CD4-positive, alpha-beta T cell (primary cell): ENCODE data around the gene B3GAT2. TPM values are rescaled to one million over a fixed set of nuclear protein-coding genes. Genes with fewer than 3 reads are reported as not detected.

Source experiments
- ATAC-seq: fragments of 200-7000 bp; cut with Tn5 transposase; one replicate; pipeline ENCODE4 v1.10.0; 2022; ENCODE audit warnings: mild to moderate bottlenecking; ENCODE audit not compliant: poor library complexity
- CTCF ChIA-PET: fragments of 350-600 bp; sonication (Branson Sonifier 250); formaldehyde crosslinking; loops from one replicate; lab custom pipeline; 2021; ENCODE audit warnings: antibody characterized with exemption, inconsistent platforms; lab: Charles Lee
- POLR2A ChIA-PET: fragments of 350-600 bp; sonication (Branson Sonifier 250); formaldehyde crosslinking; loops from one replicate; lab custom pipeline; 2021; ENCODE audit warnings: antibody characterized with exemption, inconsistent platforms; lab: Charles Lee
- DNase-seq, 14 experiments: peaks; one replicate each; pipeline ENCODE4 v3.0.0-alpha.2; 2013 to 2020; ENCODE audit warnings: mixed read lengths in 2 of 14
- H3K27ac ChIP-seq, 2 donors: one replicate each; pipeline versions ENCODE4 v1.5.1 to v1.7.0; 2013; ENCODE audit warnings: low read length in 2 of 2, low read depth in 1 of 2, mild to moderate bottlenecking in 1 of 2
- H3K27me3 ChIP-seq, 2 experiments: 1 replicate in 1 of 2; 2 replicates in 1 of 2; pipeline versions ENCODE4 v1.6.1 to v1.7.0; 2013; ENCODE audit warnings: low read length in 2 of 2, control low read depth in 1 of 2, mild to moderate bottlenecking in 1 of 2, moderate library complexity in 1 of 2; ENCODE audit not compliant: insufficient read depth in 2 of 2, control insufficient read depth in 1 of 2
- H3K36me3 ChIP-seq: one replicate; pipeline ENCODE4 v1.6.1; 2013; ENCODE audit warnings: low read length, control low read depth; ENCODE audit not compliant: insufficient read depth
- H3K4me1 ChIP-seq: one replicate; pipeline ENCODE4 v1.6.1; 2013; ENCODE audit warnings: low read length, control low read depth; ENCODE audit not compliant: insufficient read depth
- H3K4me3 ChIP-seq: one replicate; pipeline ENCODE4 v1.5.1; 2013; ENCODE audit warnings: mild to moderate bottlenecking, low read length, moderate library complexity
- H3K9me3 ChIP-seq, 2 experiments: 1 replicate in 1 of 2; 2 replicates in 1 of 2; pipeline versions ENCODE4 v1.6.1 to v1.7.0; 2013; ENCODE audit warnings: low read length in 2 of 2, mild to moderate bottlenecking in 2 of 2, control low read depth in 1 of 2, moderate library complexity in 1 of 2; ENCODE audit not compliant: control insufficient read depth in 1 of 2, insufficient read depth in 1 of 2
- H3K27ac Mint-ChIP-seq: one replicate; pipeline ENCODE4 v1.8.0; 2020; ENCODE audit warnings: mixed read lengths
- H3K27me3 Mint-ChIP-seq: one replicate; pipeline ENCODE4 v1.8.0; 2021; ENCODE audit warnings: mixed read lengths
- H3K36me3 Mint-ChIP-seq: one replicate; pipeline ENCODE4 v1.8.0; 2021; ENCODE audit warnings: low read depth, mixed read lengths
- H3K4me1 Mint-ChIP-seq: one replicate; pipeline ENCODE4 v1.8.0; 2021; ENCODE audit warnings: low read depth, mixed read lengths
- H3K4me3 Mint-ChIP-seq: one replicate; pipeline ENCODE4 v1.8.0; 2020; ENCODE audit warnings: mild to moderate bottlenecking, mixed read lengths
- H3K9me3 Mint-ChIP-seq: one replicate; pipeline ENCODE4 v1.8.0; 2020; ENCODE audit warnings: mixed read lengths
- intact Hi-C, 2 experiments: fragments of 100-400 bp; cut with DNase I in 1 of 2; cut with micrococcal nuclease in 1 of 2; formaldehyde crosslinking; loops; one replicate each; pipeline versions ENCODE4 v1.15.1 to v1.9.0; 2023 to 2025; cut with DNase I, micrococcal nuclease
- total RNA-seq, 174 experiments: library from RNA in 2 of 174; stranded (reverse) in 2 of 174; gene quantifications; one replicate each; pipeline ENCODE4 v1.2.3 and lab custom pipeline; 2021 to 2026
- TF ChIP-seq, protein P1 (sequence below): fragments of 200-600 bp; IDR thresholded peaks from one replicate; pipeline ENCODE4 v1.8.0; 2022; ENCODE audit warnings: antibody characterized with exemption, mild to moderate bottlenecking

B3GAT2 gene
- total RNA-seq, 2 experiments from 2014 or later: not detected

DNA sequence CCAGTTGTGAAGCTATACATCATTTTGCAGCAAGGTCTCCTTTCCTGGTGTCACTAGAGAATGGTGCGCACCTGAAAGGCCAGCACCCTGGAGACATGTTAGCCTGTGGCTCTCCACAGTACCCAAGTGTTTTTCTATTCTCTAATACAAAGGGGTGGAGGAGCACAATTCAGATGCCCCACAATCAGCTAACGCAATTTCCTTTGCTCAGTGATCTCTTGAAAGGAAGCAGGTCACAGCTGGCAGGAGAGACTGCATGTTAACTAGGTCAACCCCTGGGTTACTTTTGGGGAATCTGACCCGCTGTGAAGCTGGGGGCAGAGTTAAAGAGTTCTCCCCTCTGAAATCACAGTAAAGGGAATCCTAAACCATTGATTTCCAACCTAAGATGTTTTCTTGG is 92.5 kb downstream of the B3GAT2 start:
- Mint-ChIP-seq H3K36me3 (peaks cover 26% of the 10 kb centered on the region), H3K4me1 (no peaks in the 10 kb centered on the region), H3K27me3 (no peaks in the 10 kb centered on the region), H3K27ac (no peak overlapping the region), H3K9me3 (peaks cover 2% of the 10 kb centered on the region), H3K4me3 (no peak overlapping the region)
- ATAC-seq (no peak), DNase-seq (no peak)
- Histone ChIP-seq H3K27ac (no peak overlapping the region), H3K4me1 (no peaks in the 10 kb centered on the region), H3K4me3 (no peak overlapping the region), H3K36me3 (peaks cover 5% of the 10 kb centered on the region), H3K27me3 (no peaks in the 10 kb centered on the region), H3K9me3 (no peaks in the 10 kb centered on the region)
- POLR2A ChIA-PET: no interaction called here
- intact Hi-C loops: no loop called here
- CTCF ChIA-PET: no interaction called here
- TF ChIP-seq, protein P1, sequence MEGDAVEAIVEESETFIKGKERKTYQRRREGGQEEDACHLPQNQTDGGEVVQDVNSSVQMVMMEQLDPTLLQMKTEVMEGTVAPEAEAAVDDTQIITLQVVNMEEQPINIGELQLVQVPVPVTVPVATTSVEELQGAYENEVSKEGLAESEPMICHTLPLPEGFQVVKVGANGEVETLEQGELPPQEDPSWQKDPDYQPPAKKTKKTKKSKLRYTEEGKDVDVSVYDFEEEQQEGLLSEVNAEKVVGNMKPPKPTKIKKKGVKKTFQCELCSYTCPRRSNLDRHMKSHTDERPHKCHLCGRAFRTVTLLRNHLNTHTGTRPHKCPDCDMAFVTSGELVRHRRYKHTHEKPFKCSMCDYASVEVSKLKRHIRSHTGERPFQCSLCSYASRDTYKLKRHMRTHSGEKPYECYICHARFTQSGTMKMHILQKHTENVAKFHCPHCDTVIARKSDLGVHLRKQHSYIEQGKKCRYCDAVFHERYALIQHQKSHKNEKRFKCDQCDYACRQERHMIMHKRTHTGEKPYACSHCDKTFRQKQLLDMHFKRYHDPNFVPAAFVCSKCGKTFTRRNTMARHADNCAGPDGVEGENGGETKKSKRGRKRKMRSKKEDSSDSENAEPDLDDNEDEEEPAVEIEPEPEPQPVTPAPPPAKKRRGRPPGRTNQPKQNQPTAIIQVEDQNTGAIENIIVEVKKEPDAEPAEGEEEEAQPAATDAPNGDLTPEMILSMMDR: no peak

DNA sequence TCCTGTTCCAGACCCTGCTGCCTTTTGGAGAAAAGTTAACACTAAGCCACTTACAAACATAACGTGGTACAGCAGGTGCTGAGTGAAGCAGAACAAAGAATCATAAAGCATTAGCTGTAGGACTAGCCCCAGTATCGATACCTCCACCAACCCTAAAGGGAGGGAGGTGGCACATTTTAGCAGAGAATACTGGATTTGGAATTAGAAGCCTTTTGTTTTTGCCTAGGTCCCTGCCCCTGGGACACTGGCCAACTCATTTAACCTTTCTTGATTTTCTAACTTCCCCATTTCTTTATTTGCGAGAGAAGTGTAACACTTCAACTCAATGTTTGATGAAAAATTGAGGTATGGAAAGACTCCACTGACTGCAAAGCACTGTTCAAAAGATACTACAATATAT is 93.5 kb downstream of the B3GAT2 start:
- Mint-ChIP-seq H3K27ac (no peak overlapping the region), H3K9me3 (peaks cover 2% of the 10 kb centered on the region), H3K4me1 (no peaks in the 10 kb centered on the region), H3K27me3 (no peaks in the 10 kb centered on the region), H3K36me3 (peaks cover 37% of the 10 kb centered on the region), H3K4me3 (no peak overlapping the region)
- H3K4me3 ChIP-seq: no peak overlapping the region
- H3K27me3 ChIP-seq: no peaks in the 10 kb centered on the region
- H3K36me3 ChIP-seq: peaks cover 13% of the 10 kb centered on the region
- H3K9me3 ChIP-seq: no peaks in the 10 kb centered on the region
- CTCF ChIA-PET: interaction anchor here (0.6 to 1.0 kb wide), 3 partner anchors 24 to 177 kb away, joined by 3 to 4 read pairs (median 3); no protein-coding TSS in a partner anchor
- POLR2A ChIA-PET: no interaction called here
- TF ChIP-seq, protein P1: no peak
- no peak for ATAC-seq
- H3K4me1 ChIP-seq: no peaks in the 10 kb centered on the region
- intact Hi-C loops: no loop called here
- no peak overlapping the region for H3K27ac ChIP-seq
- no peak for DNase-seq

DNA sequence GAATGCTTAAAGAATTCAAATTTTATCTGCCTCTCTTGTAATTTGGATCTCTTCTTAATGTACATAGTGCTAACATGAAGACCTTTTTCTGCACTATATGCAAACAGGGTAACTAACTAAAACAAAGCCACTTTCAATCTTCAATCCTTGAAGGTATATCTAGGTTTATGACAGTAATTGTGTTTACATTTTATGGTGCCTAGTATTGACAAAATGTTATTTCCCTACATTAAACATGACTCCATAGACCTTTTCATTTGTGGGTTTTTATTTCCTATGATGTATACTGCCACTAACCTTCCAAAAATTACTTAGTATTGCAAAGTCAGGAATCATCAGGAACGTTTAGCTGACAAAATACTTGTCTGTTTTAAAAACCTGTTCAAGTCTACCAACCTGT is 95.9 kb downstream of the B3GAT2 start:
- Histone ChIP-seq H3K27me3 (no peaks in the 10 kb centered on the region), H3K27ac (no peak overlapping the region), H3K36me3 (peaks cover 26% of the 10 kb centered on the region), H3K9me3 (no peaks in the 10 kb centered on the region), H3K4me1 (no peaks in the 10 kb centered on the region), H3K4me3 (no peak overlapping the region)
- ATAC-seq (no peak), DNase-seq (no peak)
- H3K9me3 Mint-ChIP-seq: no peaks in the 10 kb centered on the region
- no peak overlapping the region for H3K27ac Mint-ChIP-seq
- CTCF ChIA-PET: no interaction called here
- H3K36me3 Mint-ChIP-seq: peaks cover 52% of the 10 kb centered on the region
- POLR2A ChIA-PET: no interaction called here
- intact Hi-C loops: no loop called here
- H3K4me1 Mint-ChIP-seq: no peaks in the 10 kb centered on the region
- TF ChIP-seq, protein P1: no peak
- no peak overlapping the region for H3K4me3 Mint-ChIP-seq
- H3K27me3 Mint-ChIP-seq: no peaks in the 10 kb centered on the region
